HL-60 (cell line): ENCODE data around the gene HIGD1A.

Experiments used
- CTCF ChIP-seq: IDR thresholded peaks from one replicate; pipeline ENCODE4 v1.5.1; 2011; ENCODE audit warnings: low read length, control low read depth, inconsistent platforms; ENCODE audit not compliant: insufficient read depth
- POLR2AphosphoS5 ChIP-seq: IDR thresholded peaks from 2 replicates; pipeline ENCODE4 v1.6.1; 2012; ENCODE audit warnings: low read depth
- REST ChIP-seq: IDR thresholded peaks from 2 replicates; pipeline ENCODE4 v1.6.1; 2012; ENCODE audit warnings: low read depth; ENCODE audit not compliant: insufficient replicate concordance

- TF ChIP-seq POLR2AphosphoS5, result no peak
- no peak for TF ChIP-seq CTCF
- TF ChIP-seq REST, result no peak
Measured at GRCh38 chr3:42829083-42829627, 24.9 kb upstream of the HIGD1A start.
